B cell (primary cell): ENCODE data around the gene TMEM208. TPM values are rescaled to one million over a fixed set of nuclear protein-coding genes. Genes with fewer than 3 reads are reported as not detected.
A peak's percentile ranks its signal among the peaks of the same experiment; 100 is the strongest.

ENCODE experiments used
- ATAC-seq: fragments of 200-7000 bp; cut with Tn5 transposase; one replicate; pipeline ENCODE4 v1.10.0; 2021; ENCODE audit warnings: low read depth, mild to moderate bottlenecking, moderate number of reproducible peaks, moderate library complexity
- CTCF ChIA-PET: fragments of 350-600 bp; sonication (Branson Sonifier 250); formaldehyde crosslinking; loops from one replicate; lab custom pipeline; 2021; ENCODE audit warnings: antibody characterized with exemption, inconsistent platforms; lab: Charles Lee
- POLR2A ChIA-PET: fragments of 350-600 bp; sonication (Branson Sonifier 250); formaldehyde crosslinking; loops from one replicate; lab custom pipeline; 2021; ENCODE audit warnings: antibody characterized with exemption; lab: Charles Lee
- DNase-seq: peaks from one replicate; pipeline ENCODE4 v3.0.0; 2013
- H2AFZ ChIP-seq: 2 replicates; pipeline ENCODE4 v1.6.1; 2012; ENCODE audit warnings: mild to moderate bottlenecking, low read depth, low read length; ENCODE audit not compliant: insufficient read depth, poor library complexity, severe bottlenecking
- H3K27ac ChIP-seq, 2 donors: 1 replicate in 1 of 2; 2 replicates in 1 of 2; pipeline ENCODE4 v1.5.1; 2012 to 2013; ENCODE audit warnings: low read length in 2 of 2, mild to moderate bottlenecking in 2 of 2, moderate library complexity in 1 of 2
- H3K27me3 ChIP-seq, 4 experiments: fragments of 200-600 bp in 1 of 4; sonication (generic) in 1 of 4; replicated peaks in 1 of 4; 1 replicate in 2 of 4; 2 replicates in 2 of 4; pipeline versions ENCODE4 v1.6.1 to v1.7.0; 2013 to 2016; ENCODE audit warnings: low read length in 3 of 4, mild to moderate bottlenecking in 2 of 4, mixed read lengths in 1 of 4, moderate library complexity in 1 of 4; ENCODE audit not compliant: insufficient read depth in 4 of 4, control insufficient read depth in 3 of 4; ENCODE audit errors: control extremely low read depth in 1 of 4
- H3K36me3 ChIP-seq, 2 experiments: replicated peaks in 1 of 2; 1 replicate in 1 of 2; 2 replicates in 1 of 2; pipeline versions ENCODE4 v1.6.1 to v1.7.1; 2013; ENCODE audit warnings: low read length in 1 of 2; ENCODE audit not compliant: insufficient read depth in 2 of 2, control insufficient read depth in 1 of 2; ENCODE audit errors: control extremely low read depth in 1 of 2, extremely low read depth in 1 of 2
- H3K4me1 ChIP-seq, 2 donors: fragments of 200-600 bp in 1 of 2; sonication (generic) in 1 of 2; 1 replicate in 1 of 2; 2 replicates in 1 of 2; pipeline versions ENCODE4 v1.5.1 to v1.6.1; 2013 to 2017; ENCODE audit warnings: low read length in 2 of 2; ENCODE audit not compliant: control insufficient read depth in 2 of 2, insufficient read depth in 2 of 2
- H3K4me2 ChIP-seq: replicated peaks from 2 replicates; pipeline ENCODE3; 2012; ENCODE audit warnings: mild to moderate bottlenecking, low read depth, low read length; ENCODE audit not compliant: poor library complexity, severe bottlenecking
- H3K4me3 ChIP-seq, 5 experiments: fragments of 200-600 bp in 1 of 5; sonication (generic) in 1 of 5; 1 replicate in 3 of 5; 2 replicates in 2 of 5; pipeline versions ENCODE4 v1.5.1 to v1.7.0; 2011 to 2016; ENCODE audit warnings: low read length in 4 of 5, mild to moderate bottlenecking in 4 of 5, low read depth in 2 of 5, control low read depth in 1 of 5, moderate library complexity in 1 of 5; ENCODE audit not compliant: insufficient read depth in 1 of 5; ENCODE audit errors: control extremely low read depth in 1 of 5, extremely low read depth in 1 of 5
- H3K79me2 ChIP-seq: fragments of 200-600 bp; sonication (generic); one replicate; pipeline ENCODE4 v1.6.0; 2016; ENCODE audit warnings: low read length; ENCODE audit not compliant: control insufficient read depth, insufficient read depth
- H3K9ac ChIP-seq: fragments of 200-600 bp; sonication (generic); 2 replicates; pipeline ENCODE4 v1.6.1; 2017; ENCODE audit warnings: mild to moderate bottlenecking, low read length, moderate library complexity
- H3K9me3 ChIP-seq, 3 donors: one replicate each; pipeline versions ENCODE4 v1.6.1 to v1.7.1; 2013; ENCODE audit warnings: low read length in 2 of 3; ENCODE audit not compliant: control insufficient read depth in 2 of 3, insufficient read depth in 1 of 3; ENCODE audit errors: control extremely low read depth in 1 of 3
- H4K20me1 ChIP-seq: 2 replicates; pipeline ENCODE4 v1.6.0; 2012; ENCODE audit warnings: mild to moderate bottlenecking, low read length; ENCODE audit not compliant: insufficient read depth, control insufficient read depth, poor library complexity, severe bottlenecking
- H3K27ac Mint-ChIP-seq: one replicate; pipeline ENCODE4 v1.8.0; 2021; ENCODE audit warnings: mixed read lengths
- H3K27me3 Mint-ChIP-seq: one replicate; pipeline ENCODE4 v1.8.0; 2021; ENCODE audit warnings: mixed read lengths
- H3K4me1 Mint-ChIP-seq: one replicate; pipeline ENCODE4 v1.8.0; 2021; ENCODE audit warnings: mixed read lengths
- H3K4me3 Mint-ChIP-seq: one replicate; pipeline ENCODE4 v1.8.0; 2021; ENCODE audit warnings: mixed read lengths
- H3K9me3 Mint-ChIP-seq: one replicate; pipeline ENCODE4 v1.8.0; 2022; ENCODE audit warnings: mixed read lengths; ENCODE audit not compliant: insufficient read depth
- CTCF ChIP-seq: fragments of 200-600 bp; IDR thresholded peaks from one replicate; pipeline ENCODE4 v1.8.0; 2022; ENCODE audit warnings: antibody characterized with exemption, mild to moderate bottlenecking
- EZH2 ChIP-seq: IDR thresholded peaks from 2 replicates; pipeline ENCODE4 v1.6.1; 2012; ENCODE audit warnings: borderline replicate concordance, low read depth, mild to moderate bottlenecking, moderate library complexity, low read length; ENCODE audit not compliant: insufficient read depth, poor library complexity, severe bottlenecking
- WGBS: methylation state at CpG from one replicate; pipeline ENCODE4 v1.1.5; 2013; ENCODE audit warnings: missing lambda C conversion rate; ENCODE audit not compliant: insufficient coverage; 5-methylcytosine and 5-hydroxymethylcytosine counted together
- intact Hi-C: fragments of 100-400 bp; cut with micrococcal nuclease; formaldehyde crosslinking; loops from one replicate; pipeline ENCODE4 v1.10.0; 2022
- polyA plus RNA-seq: library from polyadenylated mRNA; depleted of rRNA; stranded (reverse); fragments of >200 nt; gene quantifications from 2 replicates; pipeline ENCODE4 v1.2.3, GENCODE V29; 2012
- total RNA-seq, 2 donors: library from RNA; stranded (reverse); fragments of 120-200 nt in 1 of 2; gene quantifications; 1 replicate in 1 of 2; 2 replicates in 1 of 2; pipeline versions ENCODE4 v1.2.3 to v1.2.4, GENCODE V29; 2013 to 2022

The TMEM208 gene
- total and polyA plus RNA-seq, 2 donors (not counting 1 experiment from before 2014, with no cell fraction given), result 36.1 to 40.4 TPM

GRCh38 chr16:67191411-67191994, 35.4 kb upstream of the TMEM208 start:
- ChIA-PET POLR2A (interaction anchor here (0.7 kb wide), 1 partner anchor 147 kb away, joined by 6 read pairs; no protein-coding TSS in a partner anchor), CTCF (no interaction called here)
- Histone ChIP-seq H2AFZ (peak overlapping the region; percentile 78), H3K27ac (no peak overlapping the region), H3K36me3 (peaks cover 0 to 28% of the 10 kb centered on the region in 2 experiments), H3K9ac (peak overlapping the region; percentile 94), H3K79me2 (peaks cover 40% of the 10 kb centered on the region), H3K9me3 (peaks cover 0 to 6% (median 0%) of the 10 kb centered on the region in 3 donors), H3K27me3 (peaks cover 0 to 22% (median 4%) of the 10 kb centered on the region in 4 experiments), H3K4me1 (peaks cover 22 to 28% of the 10 kb centered on the region in 2 donors), H3K4me3 (peak overlapping the region; percentile 8 to 98 (median 97)), H4K20me1 (peaks cover 33% of the 10 kb centered on the region), H3K4me2 (peak overlapping the region; percentile 97)
- peak overlapping the region; percentile 92 for H3K27ac Mint-ChIP-seq
- peak overlapping the region; percentile 92 for H3K4me3 Mint-ChIP-seq
- no peaks in the 10 kb centered on the region for H3K9me3 Mint-ChIP-seq
- TF ChIP-seq EZH2, result no peak
- no peak for TF ChIP-seq CTCF
- peaks cover 5% of the 10 kb centered on the region for H3K27me3 Mint-ChIP-seq
- intact Hi-C loops, result no loop called here
- ATAC-seq (no peak), DNase-seq (no peak)
- H3K4me1 Mint-ChIP-seq, result peaks cover 30% of the 10 kb centered on the region
- 47% methylated on average over 4 of the region's 9 CpGs for WGBS
